Keratinocyte (primary cell): ENCODE results near the gene TRIM23. TPM values are rescaled to one million over a fixed set of nuclear protein-coding genes. Genes with fewer than 3 reads are reported as not detected.
A peak's percentile ranks its signal among the peaks of the same experiment; 100 is the strongest.

Source experiments
- DNase-seq: peaks from one replicate; pipeline ENCODE4 v3.0.0-alpha.2; 2011; ENCODE audit warnings: low read depth, missing footprints, low spot score
- FAIRE-seq: peaks from 2 replicates; lab custom pipeline; 2011; peaks lifted over from hg19 to GRCh38; lab: Jason Lieb, UNC
- H2AFZ ChIP-seq: 2 replicates; pipeline ENCODE4 v1.6.0; 2012; ENCODE audit warnings: low read length, control low read depth, inconsistent platforms; ENCODE audit not compliant: control insufficient read depth
- H3K27ac ChIP-seq: 2 replicates; pipeline ENCODE4 v1.5.1; 2011; ENCODE audit warnings: low read length; ENCODE audit not compliant: control insufficient read depth, insufficient read depth
- H3K27me3 ChIP-seq: 3 replicates; pipeline ENCODE4 v1.6.0; 2011; ENCODE audit warnings: low read length; ENCODE audit not compliant: control insufficient read depth, insufficient read depth; ENCODE audit errors: extremely low read depth
- H3K36me3 ChIP-seq, 2 experiments: 2 replicates in 1 of 2; 3 replicates in 1 of 2; pipeline ENCODE4 v1.5.1; 2011; ENCODE audit warnings: low read length in 2 of 2, mild to moderate bottlenecking in 1 of 2; ENCODE audit not compliant: control insufficient read depth in 2 of 2, insufficient read depth in 2 of 2; ENCODE audit errors: extremely low read depth in 1 of 2
- H3K4me1 ChIP-seq: 3 replicates; pipeline ENCODE4 v1.5.1; 2011; ENCODE audit warnings: low read length; ENCODE audit not compliant: control insufficient read depth, insufficient read depth; ENCODE audit errors: extremely low read depth
- H3K4me2 ChIP-seq: 3 replicates; pipeline ENCODE4 v1.6.0; 2011; ENCODE audit warnings: low read depth, low read length; ENCODE audit not compliant: control insufficient read depth, insufficient read depth; ENCODE audit errors: extremely low read depth
- H3K4me3 ChIP-seq, 3 experiments: fragments of 200-600 bp in 1 of 3; sonication (generic) in 1 of 3; 2 replicates in 2 of 3; 3 replicates in 1 of 3; pipeline ENCODE4 v1.5.1; 2011 to 2016; ENCODE audit warnings: low read length in 3 of 3, mild to moderate bottlenecking in 3 of 3, control low read depth in 2 of 3, inconsistent platforms in 1 of 3, low read depth in 1 of 3, mixed read lengths in 1 of 3, mixed run types in 1 of 3, moderate library complexity in 1 of 3; ENCODE audit not compliant: control insufficient read depth in 2 of 3, insufficient read depth in 2 of 3; ENCODE audit errors: extremely low read depth in 1 of 3
- H3K79me2 ChIP-seq: 2 replicates; pipeline ENCODE4 v1.6.0; 2012; ENCODE audit warnings: low read length; ENCODE audit not compliant: control insufficient read depth, insufficient read depth
- H3K9ac ChIP-seq: 3 replicates; pipeline ENCODE4 v1.6.0; 2011; ENCODE audit warnings: low read length; ENCODE audit not compliant: control insufficient read depth, insufficient read depth; ENCODE audit errors: extremely low read depth
- H3K9me1 ChIP-seq: 3 replicates; pipeline ENCODE4 v1.6.0; 2011; ENCODE audit warnings: low read length; ENCODE audit not compliant: control insufficient read depth, insufficient read depth; ENCODE audit errors: extremely low read depth
- H3K9me3 ChIP-seq: 2 replicates; pipeline ENCODE4 v1.5.1; 2012; ENCODE audit warnings: low read depth, low read length; ENCODE audit not compliant: control insufficient read depth
- H4K20me1 ChIP-seq: 3 replicates; pipeline ENCODE4 v1.6.0; 2011; ENCODE audit warnings: low read length; ENCODE audit not compliant: control insufficient read depth, insufficient read depth; ENCODE audit errors: extremely low read depth
- CTCF ChIP-seq, 3 experiments: IDR thresholded peaks in 1 of 3; conservative IDR thresholded peaks in 1 of 3; optimal IDR thresholded peaks in 1 of 3; 2 replicates in 2 of 3; 3 replicates in 1 of 3; pipeline versions ENCODE3 to v1.5.1; 2011; ENCODE audit warnings: low read length in 3 of 3, mild to moderate bottlenecking in 3 of 3, moderate library complexity in 2 of 3, control low read depth in 1 of 3, inconsistent platforms in 1 of 3; ENCODE audit not compliant: insufficient read depth in 2 of 3; ENCODE audit errors: extremely low read depth in 1 of 3
- EZH2 ChIP-seq: IDR thresholded peaks from one replicate; pipeline ENCODE4 v1.6.1; 2012; ENCODE audit warnings: inconsistent platforms, mild to moderate bottlenecking, low read length, moderate library complexity
- dilution Hi-C: fragments of 300-500 bp; cut with MboI; formaldehyde crosslinking; loops from one replicate; pipeline ENCODE4 v1.7.0; 2020; ENCODE audit warnings: low sequenced_read_pairs; ENCODE audit not compliant: extremely low pct_ligation_motif_present
- polyA minus RNA-seq, 3 experiments: library from RNA; depleted of rRNA, polyadenylated mRNA; stranded (reverse); fragments of >200 nt; gene quantifications; 1 replicate in 1 of 3; 2 replicates in 1 of 3; 3 replicates in 1 of 3; pipeline ENCODE4 v1.2.3, GENCODE V29; 2011
- polyA plus RNA-seq, 5 experiments: library from polyadenylated mRNA; depleted of rRNA in 3 of 5; stranded (reverse) in 3 of 5; stranded (forward) in 1 of 5; unstranded in 1 of 5; fragments of >200 nt; gene quantifications; 1 replicate in 1 of 5; 2 replicates in 3 of 5; 3 replicates in 1 of 5; pipeline versions ENCODE4 v1.2.1 to v1.2.3, GENCODE V29; 2011 to 2012; ENCODE audit warnings: missing spikeins in 2 of 5, low read depth in 1 of 5, low replicate concordance in 1 of 5

The TRIM23 gene
- polyA plus RNA-seq = 5.6 to 8.3 TPM (median 7.8 TPM) in 3 replicates
- 18.4 TPM for polyA plus RNA-seq (2011; ENCODE audit: low read depth)
- 3.1 and 5.9 TPM in 2 replicates for polyA plus RNA-seq (2011; cell fraction: cytosol; rRNA removed)
- polyA plus RNA-seq (2011; cell fraction: nucleus; rRNA removed) = 7.8 and 9.4 TPM in 2 replicates
- 4.5 and 13.1 TPM in 2 replicates for polyA plus RNA-seq (2012; ENCODE audit: low replicate concordance)
- polyA minus RNA-seq = 3.8 to 21.0 TPM (median 19.8 TPM) in 3 replicates
- polyA minus RNA-seq (2011; cell fraction: cytosol; rRNA and poly(A)+ RNA removed) = 8.4 TPM
- polyA minus RNA-seq (2011; cell fraction: nucleus; rRNA and poly(A)+ RNA removed) = 12.3 and 24.7 TPM in 2 replicates

- no peaks in the 10 kb centered on the region for H3K9me1 ChIP-seq
- H3K79me2 ChIP-seq = peaks cover 71% of the 10 kb centered on the region
- DNase-seq (peak; percentile 26), FAIRE-seq (peak; percentile 57)
- peak within 1 kb of the TSS; percentile 97 for H3K9ac ChIP-seq
- peak within 1 kb of the TSS; percentile 99 for H3K4me2 ChIP-seq
- peaks cover 17% of the 10 kb centered on the region for H3K4me1 ChIP-seq
- H3K36me3 ChIP-seq = no peaks in the 10 kb centered on the region
- no peaks in the 10 kb centered on the region for H3K9me3 ChIP-seq
- peak within 1 kb of the TSS; percentile 86 for H3K27ac ChIP-seq
- H3K4me3 ChIP-seq = peak within 1 kb of the TSS; percentile 66 to 99 (median 98)
- no peaks in the 10 kb centered on the region for H3K27me3 ChIP-seq
- dilution Hi-C loops = no loop called here
- no peak for TF ChIP-seq EZH2
- TF ChIP-seq CTCF (optimal IDR thresholded peaks at IDR 0.05 in 1 of 3, IDR thresholded peaks at IDR 0.05 in 1 of 3, conservative IDR thresholded peaks at IDR 0.05 in 1 of 3; ENCODE audit: extremely low read depth in 1 of 3, insufficient read depth in 2 of 3, low read length in 3 of 3) = no peak
- H2AFZ ChIP-seq = peak within 1 kb of the TSS; percentile 100
- no peaks in the 10 kb centered on the region for H4K20me1 ChIP-seq
Measured at GRCh38 chr5:65624025-65624570, at the start of gene TRIM23. Gene TRIM23 (minus strand): TSS chr5:65624333. CDS start chr5:65624274, 59 bp downstream.

GRCh38 chr5:65672796-65673195 lies 48.7 kb upstream of the TRIM23 start:
- H3K36me3 ChIP-seq = peaks cover 3 to 5% of the 10 kb centered on the region in 2 experiments
- no peaks in the 10 kb centered on the region for H3K79me2 ChIP-seq
- H2AFZ ChIP-seq = no peak overlapping the region
- TF ChIP-seq CTCF (optimal IDR thresholded peaks at IDR 0.05 in 1 of 3, IDR thresholded peaks at IDR 0.05 in 1 of 3, conservative IDR thresholded peaks at IDR 0.05 in 1 of 3; ENCODE audit: extremely low read depth in 1 of 3, insufficient read depth in 2 of 3, low read length in 3 of 3) (no peak), EZH2 (no peak)
- dilution Hi-C loops = no loop called here
- FAIRE-seq (no peak), DNase-seq (no peak)
- H3K9me3 ChIP-seq = no peaks in the 10 kb centered on the region
- no peak overlapping the region for H3K9ac ChIP-seq
- no peak overlapping the region for H3K4me2 ChIP-seq
- no peaks in the 10 kb centered on the region for H3K27me3 ChIP-seq
- H3K4me3 ChIP-seq = no peak overlapping the region
- H3K4me1 ChIP-seq = peaks cover 3% of the 10 kb centered on the region
- H3K9me1 ChIP-seq = no peaks in the 10 kb centered on the region
- H3K27ac ChIP-seq = no peak overlapping the region
- no peaks in the 10 kb centered on the region for H4K20me1 ChIP-seq
